ENCODE measurements around the gene SND1.

DNA sequence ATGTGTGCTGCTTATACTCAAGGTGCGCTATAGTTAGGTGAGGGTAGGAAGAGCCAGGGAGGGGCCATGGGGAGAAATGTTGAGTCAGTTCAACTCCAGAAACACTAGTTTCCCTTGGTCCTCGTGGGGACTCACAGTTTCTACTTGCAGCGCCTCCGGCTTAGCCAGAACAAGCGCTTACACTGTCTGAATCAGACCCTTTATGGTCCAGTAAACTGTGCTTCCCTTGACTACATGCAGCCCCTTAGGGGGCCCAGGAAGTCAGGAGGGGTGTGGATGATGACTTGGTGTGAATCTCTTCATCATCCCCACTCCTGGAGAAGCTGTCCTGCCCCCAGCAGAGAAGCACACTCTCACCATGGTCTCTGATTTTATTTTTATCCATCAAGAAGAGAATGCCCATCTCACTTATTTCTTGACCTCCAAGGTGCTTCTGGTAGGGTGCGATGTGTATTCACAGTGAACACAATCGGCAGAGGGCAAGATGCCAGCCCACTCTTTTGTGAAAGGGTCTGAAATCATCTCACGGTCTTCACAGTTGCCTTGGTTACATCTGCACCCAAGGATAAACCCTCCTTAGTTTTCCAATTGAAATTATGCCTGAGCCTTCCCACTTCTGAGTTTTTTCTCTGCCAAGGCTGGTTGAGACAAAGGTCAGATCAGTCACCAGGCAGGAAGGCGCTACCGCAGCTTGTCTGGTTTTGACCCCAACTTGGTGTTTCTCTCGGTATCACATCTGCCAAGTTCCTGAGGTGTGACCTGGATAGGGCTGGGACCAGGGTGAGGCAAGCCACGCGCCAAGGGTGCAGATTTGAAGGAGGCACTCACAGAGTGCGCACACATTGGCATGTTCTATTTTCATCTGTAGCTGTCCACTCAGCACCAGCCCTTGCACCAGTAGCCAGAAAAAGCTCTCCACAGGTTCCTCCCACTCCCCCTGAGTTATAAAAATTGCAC lies 441.9 kb downstream of the SND1 start:
- TF ChIP-seq, protein P1, sequence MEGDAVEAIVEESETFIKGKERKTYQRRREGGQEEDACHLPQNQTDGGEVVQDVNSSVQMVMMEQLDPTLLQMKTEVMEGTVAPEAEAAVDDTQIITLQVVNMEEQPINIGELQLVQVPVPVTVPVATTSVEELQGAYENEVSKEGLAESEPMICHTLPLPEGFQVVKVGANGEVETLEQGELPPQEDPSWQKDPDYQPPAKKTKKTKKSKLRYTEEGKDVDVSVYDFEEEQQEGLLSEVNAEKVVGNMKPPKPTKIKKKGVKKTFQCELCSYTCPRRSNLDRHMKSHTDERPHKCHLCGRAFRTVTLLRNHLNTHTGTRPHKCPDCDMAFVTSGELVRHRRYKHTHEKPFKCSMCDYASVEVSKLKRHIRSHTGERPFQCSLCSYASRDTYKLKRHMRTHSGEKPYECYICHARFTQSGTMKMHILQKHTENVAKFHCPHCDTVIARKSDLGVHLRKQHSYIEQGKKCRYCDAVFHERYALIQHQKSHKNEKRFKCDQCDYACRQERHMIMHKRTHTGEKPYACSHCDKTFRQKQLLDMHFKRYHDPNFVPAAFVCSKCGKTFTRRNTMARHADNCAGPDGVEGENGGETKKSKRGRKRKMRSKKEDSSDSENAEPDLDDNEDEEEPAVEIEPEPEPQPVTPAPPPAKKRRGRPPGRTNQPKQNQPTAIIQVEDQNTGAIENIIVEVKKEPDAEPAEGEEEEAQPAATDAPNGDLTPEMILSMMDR (conservative IDR thresholded peaks at IDR 0.05 in 1 of 2, IDR thresholded peaks at IDR 0.05 in 1 of 2; ENCODE audit: low read depth in 1 of 2, low read length in 2 of 2) = no peak
- TF ChIP-seq EZH2 (IDR thresholded peaks at IDR 0.05; ENCODE audit: low read length, missing control alignments) = no peak
